Uterus (tissue), 4 donors: Measurements from ENCODE around the gene FRMPD2. TPM values are rescaled to one million over a fixed set of nuclear protein-coding genes. Genes with fewer than 3 reads are reported as not detected.

Source experiments
- DNase-seq, 2 donors: peaks; one replicate each; pipeline ENCODE4 v3.0.0-alpha.2; 2019 to 2020
- H3K27ac ChIP-seq, 2 donors: fragments of 200-600 bp; sonication (generic); 1 replicate in 1 of 2; 2 replicates in 1 of 2; pipeline ENCODE4 v1.5.1; 2016 to 2018
- H3K27me3 ChIP-seq, 2 donors: fragments of 200-600 bp; sonication (generic); one replicate each; pipeline ENCODE4 v1.5.1; 2018 to 2019; ENCODE audit warnings: control low read depth in 1 of 2
- H3K36me3 ChIP-seq, 2 donors: fragments of 200-600 bp; sonication (generic); one replicate each; pipeline ENCODE4 v1.5.1; 2019; ENCODE audit warnings: control low read depth in 1 of 2
- H3K4me1 ChIP-seq, 2 donors: fragments of 200-600 bp; sonication (generic); one replicate each; pipeline ENCODE4 v1.5.1; 2018 to 2019; ENCODE audit warnings: control low read depth in 1 of 2
- H3K4me3 ChIP-seq, 2 donors: fragments of 200-600 bp; sonication (generic); 1 replicate in 1 of 2; 2 replicates in 1 of 2; pipeline ENCODE4 v1.5.1; 2018 to 2019; ENCODE audit warnings: mild to moderate bottlenecking in 1 of 2
- H3K9me3 ChIP-seq, 2 donors: fragments of 200-600 bp; sonication (generic); one replicate each; pipeline ENCODE4 v1.5.1; 2019; ENCODE audit warnings: control low read depth in 1 of 2
- POLR2A ChIP-seq, 2 donors: fragments of 450-650 bp; IDR thresholded peaks; one replicate each; pipeline ENCODE4 v1.6.1; 2016; ENCODE audit warnings: antibody characterized with exemption in 2 of 2, mild to moderate bottlenecking in 1 of 2, moderate library complexity in 1 of 2
- intact Hi-C: fragments of 100-400 bp; cut with DNase I; formaldehyde crosslinking; loops from one replicate; pipeline ENCODE4 v1.15.1; 2023; ENCODE audit warnings: low total_unique reads
- total RNA-seq, 4 donors: library from RNA; depleted of rRNA in 3 of 4; stranded (reverse); fragments of >200 nt in 3 of 4; gene quantifications; one replicate each; pipeline versions ENCODE4 v1.1.0 to v1.2.4, GENCODE V29; 2014 to 2023
- TF ChIP-seq, protein P1 (sequence below), 4 experiments: fragments of 200-600 bp in 2 of 4; fragments of 450-650 bp in 2 of 4; sonication (generic) in 2 of 4; IDR thresholded peaks; one replicate each; pipeline ENCODE4 v1.5.1; 2016 to 2019; ENCODE audit warnings: antibody characterized with exemption in 4 of 4, mild to moderate bottlenecking in 2 of 4, moderate library complexity in 1 of 4
- donor health status: DM: yes; HTN: yes; CAD: no.

FRMPD2 gene
- total RNA-seq, 4 donors from 2014 or later: 0.21 to 2.5 (median 0.26) TPM; not detected in 1

DNA sequence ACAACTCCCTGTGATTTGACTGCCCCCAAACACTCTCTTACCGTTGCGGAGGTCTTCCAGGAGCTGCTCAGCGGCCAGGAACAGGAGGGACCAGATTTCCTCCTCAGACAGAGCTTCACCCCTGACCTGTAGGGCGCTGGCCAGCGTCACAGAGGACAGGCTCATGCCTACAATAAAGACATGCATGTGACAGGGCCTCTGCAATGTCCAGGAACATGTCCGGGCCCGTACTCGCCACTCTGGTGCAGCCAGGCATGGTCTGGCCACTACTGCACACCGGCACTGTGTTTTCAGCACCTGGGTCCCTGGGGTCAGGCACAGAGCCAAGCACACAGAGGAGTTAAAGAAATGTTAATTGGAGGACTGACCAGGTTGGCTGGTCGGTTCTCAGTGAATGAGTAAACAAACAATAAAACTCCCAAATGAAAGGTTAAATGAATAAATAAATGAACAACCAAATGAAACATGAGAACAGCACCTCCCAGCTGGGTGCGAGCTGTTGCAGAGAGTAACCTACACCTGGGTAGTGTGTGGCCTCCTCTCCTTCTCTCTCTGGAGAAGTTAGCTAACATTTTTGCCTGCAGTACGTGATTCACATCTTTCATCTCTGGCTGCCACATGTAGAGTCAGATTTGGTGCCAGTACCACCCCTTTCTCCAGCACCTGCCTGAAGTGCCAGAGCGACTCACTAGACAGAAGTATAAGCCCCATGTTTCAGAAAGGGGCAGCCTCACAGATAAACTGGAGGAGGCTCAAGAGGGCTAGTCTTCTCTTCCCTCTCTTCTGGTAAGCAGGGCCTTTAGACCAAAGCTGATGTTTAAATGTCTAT lies 22.8 kb downstream of the FRMPD2 start:
- Histone ChIP-seq H3K27me3 (no peaks in the 10 kb centered on the region), H3K9me3 (no peaks in the 10 kb centered on the region), H3K27ac (no peak overlapping the region), H3K36me3 (no peaks in the 10 kb centered on the region), H3K4me1 (no peaks in the 10 kb centered on the region), H3K4me3 (no peak overlapping the region)
- DNase-seq: no peak
- intact Hi-C loops: no loop called here
- TF ChIP-seq, protein P1, sequence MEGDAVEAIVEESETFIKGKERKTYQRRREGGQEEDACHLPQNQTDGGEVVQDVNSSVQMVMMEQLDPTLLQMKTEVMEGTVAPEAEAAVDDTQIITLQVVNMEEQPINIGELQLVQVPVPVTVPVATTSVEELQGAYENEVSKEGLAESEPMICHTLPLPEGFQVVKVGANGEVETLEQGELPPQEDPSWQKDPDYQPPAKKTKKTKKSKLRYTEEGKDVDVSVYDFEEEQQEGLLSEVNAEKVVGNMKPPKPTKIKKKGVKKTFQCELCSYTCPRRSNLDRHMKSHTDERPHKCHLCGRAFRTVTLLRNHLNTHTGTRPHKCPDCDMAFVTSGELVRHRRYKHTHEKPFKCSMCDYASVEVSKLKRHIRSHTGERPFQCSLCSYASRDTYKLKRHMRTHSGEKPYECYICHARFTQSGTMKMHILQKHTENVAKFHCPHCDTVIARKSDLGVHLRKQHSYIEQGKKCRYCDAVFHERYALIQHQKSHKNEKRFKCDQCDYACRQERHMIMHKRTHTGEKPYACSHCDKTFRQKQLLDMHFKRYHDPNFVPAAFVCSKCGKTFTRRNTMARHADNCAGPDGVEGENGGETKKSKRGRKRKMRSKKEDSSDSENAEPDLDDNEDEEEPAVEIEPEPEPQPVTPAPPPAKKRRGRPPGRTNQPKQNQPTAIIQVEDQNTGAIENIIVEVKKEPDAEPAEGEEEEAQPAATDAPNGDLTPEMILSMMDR (IDR thresholded peaks at IDR 0.05): no peak
- TF ChIP-seq POLR2A (IDR thresholded peaks at IDR 0.05): no peak

DNA sequence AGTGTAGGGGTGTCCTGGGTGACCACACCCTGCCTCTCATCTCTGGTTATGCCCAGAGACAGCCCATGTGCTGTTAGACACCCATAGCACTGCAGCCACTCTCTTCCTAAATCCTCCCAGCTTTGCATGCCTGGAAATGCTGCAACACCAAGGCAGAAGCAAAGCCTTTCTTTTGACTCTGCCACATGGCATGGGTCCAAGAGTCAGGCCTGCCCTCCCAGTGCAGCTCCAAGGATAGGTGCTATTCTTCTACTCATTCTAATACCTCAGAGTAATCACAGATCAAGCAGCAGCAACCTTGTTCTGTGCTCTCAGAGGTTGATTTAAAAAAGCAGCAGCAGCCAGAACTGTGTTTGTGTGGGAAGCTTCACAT lies 23.4 kb downstream of the FRMPD2 start:
- no peak for TF ChIP-seq POLR2A (IDR thresholded peaks at IDR 0.05)
- TF ChIP-seq, protein P1 (IDR thresholded peaks at IDR 0.05): no peak
- Histone ChIP-seq H3K36me3 (no peaks in the 10 kb centered on the region), H3K4me1 (no peaks in the 10 kb centered on the region), H3K9me3 (no peaks in the 10 kb centered on the region), H3K27ac (no peak overlapping the region), H3K27me3 (no peaks in the 10 kb centered on the region), H3K4me3 (no peak overlapping the region)
- intact Hi-C loops: no loop called here
- no peak for DNase-seq

DNA sequence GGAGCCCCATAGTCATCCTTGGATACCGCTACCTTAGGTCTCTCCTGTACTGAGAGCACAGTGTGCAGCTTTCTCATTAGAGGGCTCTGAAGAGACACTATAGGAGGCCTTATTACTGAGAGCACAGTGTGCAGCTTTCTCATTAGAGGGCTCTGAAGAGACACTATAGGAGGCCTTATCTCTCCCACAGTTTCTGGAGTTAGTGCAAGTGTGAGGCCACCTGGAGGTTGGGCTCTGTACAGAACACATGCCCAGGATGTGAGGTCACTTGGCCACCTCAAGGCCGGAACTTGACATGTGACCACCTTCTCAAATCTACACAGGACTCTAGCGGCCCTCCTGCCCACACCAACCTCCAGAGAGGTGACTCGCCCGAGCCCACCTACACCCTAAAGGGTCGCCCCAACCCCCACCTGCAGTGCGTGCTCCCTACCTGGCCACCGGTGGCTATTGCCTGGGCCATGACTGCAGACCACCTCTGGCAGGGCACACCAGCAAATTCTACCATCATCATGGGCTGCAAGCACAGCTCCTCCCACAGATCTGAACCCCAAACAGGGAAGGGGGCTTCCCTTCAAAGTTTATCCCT lies 24.6 kb downstream of the FRMPD2 start:
- TF ChIP-seq POLR2A (IDR thresholded peaks at IDR 0.05): no peak
- TF ChIP-seq, protein P1 (IDR thresholded peaks at IDR 0.05): no peak
- no peaks in the 10 kb centered on the region for H3K36me3 ChIP-seq
- H3K9me3 ChIP-seq: no peaks in the 10 kb centered on the region
- H3K27me3 ChIP-seq: no peaks in the 10 kb centered on the region
- H3K4me1 ChIP-seq: no peaks in the 10 kb centered on the region
- intact Hi-C loops: no loop called here
- no peak overlapping the region for H3K27ac ChIP-seq
- no peak for DNase-seq
- no peak overlapping the region for H3K4me3 ChIP-seq

DNA sequence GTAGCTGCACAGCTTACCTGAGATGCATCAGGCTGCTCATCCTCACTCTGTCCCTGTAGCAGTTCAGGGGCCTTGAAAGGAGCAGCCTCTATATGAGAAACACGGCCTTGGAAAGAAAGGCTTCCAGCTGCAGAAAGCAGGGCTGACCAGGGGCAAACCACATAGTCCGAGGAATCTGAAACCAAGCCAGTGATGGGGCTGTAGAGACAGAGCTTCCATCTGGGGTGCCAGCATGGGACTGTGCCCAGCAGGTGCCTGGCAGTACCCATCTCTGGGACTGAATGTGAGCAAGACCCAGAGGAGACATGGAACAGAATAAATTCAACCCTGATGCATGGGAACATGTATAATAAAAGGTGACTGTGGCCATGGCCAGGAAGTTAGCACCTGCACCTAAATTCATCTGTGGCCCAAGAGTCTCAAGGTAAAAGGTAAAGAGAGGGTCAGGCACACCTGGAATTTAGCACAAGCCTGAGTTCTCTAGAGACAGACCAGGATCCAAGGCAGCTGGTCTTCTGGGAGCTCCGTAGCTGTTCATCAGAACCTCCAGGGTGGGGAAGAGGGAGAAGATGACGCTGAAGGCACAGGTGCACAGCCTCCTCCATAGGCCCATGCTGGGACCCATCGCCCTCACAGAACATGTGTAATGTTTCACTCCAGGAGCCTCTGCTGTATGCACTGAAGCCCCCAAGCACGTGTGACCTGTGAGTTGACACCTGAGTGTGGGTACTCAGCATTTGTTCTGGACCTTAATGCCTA lies 25.3 kb downstream of the FRMPD2 start:
- no peaks in the 10 kb centered on the region for H3K4me1 ChIP-seq
- H3K9me3 ChIP-seq: no peaks in the 10 kb centered on the region
- intact Hi-C loops: no loop called here
- no peak overlapping the region for H3K4me3 ChIP-seq
- H3K27ac ChIP-seq: no peak overlapping the region
- no peaks in the 10 kb centered on the region for H3K36me3 ChIP-seq
- no peak for DNase-seq
- H3K27me3 ChIP-seq: no peaks in the 10 kb centered on the region
- TF ChIP-seq, protein P1 (IDR thresholded peaks at IDR 0.05): no peak
- no peak for TF ChIP-seq POLR2A (IDR thresholded peaks at IDR 0.05)

DNA sequence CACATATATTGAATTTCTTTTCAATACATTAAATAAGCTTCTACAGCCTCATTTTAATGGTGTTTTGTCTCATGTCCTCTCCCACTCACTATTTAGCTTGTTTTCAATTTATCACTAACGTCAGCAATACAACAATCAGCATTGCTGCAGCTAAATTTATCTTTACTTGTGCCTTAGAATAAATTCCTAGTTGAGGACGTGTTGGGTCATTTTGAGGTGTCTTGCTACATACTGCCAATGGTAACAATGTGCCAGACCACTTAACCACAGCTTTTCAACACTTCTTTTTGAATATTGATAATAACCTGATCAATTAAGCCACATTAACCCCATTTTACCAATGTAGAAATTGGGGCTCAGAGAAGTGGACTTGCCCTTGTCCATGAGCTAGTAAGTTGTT lies 26.0 kb downstream of the FRMPD2 start:
- Histone ChIP-seq H3K36me3 (no peaks in the 10 kb centered on the region), H3K27me3 (no peaks in the 10 kb centered on the region), H3K4me3 (no peak overlapping the region), H3K4me1 (no peaks in the 10 kb centered on the region), H3K27ac (no peak overlapping the region), H3K9me3 (no peaks in the 10 kb centered on the region)
- no peak for DNase-seq
- intact Hi-C loops: no loop called here
- TF ChIP-seq POLR2A (IDR thresholded peaks at IDR 0.05): no peak
- TF ChIP-seq, protein P1 (IDR thresholded peaks at IDR 0.05): no peak
